CD8-positive, alpha-beta memory T cell (primary cell): Measurements from ENCODE around the gene PRDM16. TPM values are rescaled to one million over a fixed set of nuclear protein-coding genes. Genes with fewer than 3 reads are reported as not detected.

Source experiments
- CTCF ChIA-PET: fragments of 350-600 bp; sonication (Branson Sonifier 250); formaldehyde crosslinking; loops from one replicate; lab custom pipeline; 2021; ENCODE audit warnings: antibody characterized with exemption; lab: Charles Lee
- POLR2A ChIA-PET: fragments of 350-600 bp; sonication (Branson Sonifier 250); formaldehyde crosslinking; loops from one replicate; lab custom pipeline; 2021; ENCODE audit warnings: antibody characterized with exemption; lab: Charles Lee
- DNase-seq, 5 donors: peaks; one replicate each; pipeline versions ENCODE4 v3.0.0 to v3.0.0-alpha.2; 2020 to 2022; ENCODE audit warnings: mixed read lengths in 1 of 5
- H3K27ac ChIP-seq: one replicate; pipeline ENCODE4 v1.7.0; 2013; ENCODE audit warnings: low read depth, mild to moderate bottlenecking, low read length, moderate library complexity
- H3K27me3 ChIP-seq: 2 replicates; pipeline ENCODE4 v1.7.0; 2013; ENCODE audit warnings: low read length, mild to moderate bottlenecking; ENCODE audit not compliant: insufficient read depth, poor library complexity, severe bottlenecking
- H3K36me3 ChIP-seq: 2 replicates; pipeline ENCODE4 v1.7.0; 2013; ENCODE audit warnings: mild to moderate bottlenecking, low read length, moderate library complexity; ENCODE audit not compliant: insufficient read depth
- H3K4me1 ChIP-seq: 2 replicates; pipeline ENCODE4 v1.7.0; 2013; ENCODE audit warnings: mild to moderate bottlenecking, low read length, moderate library complexity; ENCODE audit not compliant: insufficient read depth
- H3K4me3 ChIP-seq: 2 replicates; pipeline ENCODE4 v1.7.0; 2013; ENCODE audit warnings: mild to moderate bottlenecking, low read length
- H3K9me3 ChIP-seq: 2 replicates; pipeline ENCODE4 v1.7.0; 2013; ENCODE audit warnings: mild to moderate bottlenecking, low read length
- H3K27ac Mint-ChIP-seq, 8 donors: one replicate each; pipeline ENCODE4 v1.8.0; 2020 to 2021; ENCODE audit warnings: mixed read lengths in 8 of 8, mild to moderate bottlenecking in 6 of 8, inconsistent platforms in 3 of 8, moderate library complexity in 3 of 8
- H3K27me3 Mint-ChIP-seq, 2 donors: one replicate each; pipeline ENCODE4 v1.8.0; 2020 to 2021; ENCODE audit warnings: mixed read lengths in 2 of 2, mild to moderate bottlenecking in 1 of 2, moderate library complexity in 1 of 2
- H3K36me3 Mint-ChIP-seq, 3 donors: one replicate each; pipeline ENCODE4 v1.8.0; 2020 to 2021; ENCODE audit warnings: mixed read lengths in 3 of 3, inconsistent platforms in 1 of 3, mild to moderate bottlenecking in 1 of 3
- H3K4me1 Mint-ChIP-seq, 3 donors: one replicate each; pipeline ENCODE4 v1.8.0; 2020 to 2021; ENCODE audit warnings: mixed read lengths in 3 of 3, inconsistent platforms in 1 of 3, mild to moderate bottlenecking in 1 of 3
- H3K4me3 Mint-ChIP-seq, 7 donors: one replicate each; pipeline ENCODE4 v1.8.0; 2020 to 2021; ENCODE audit warnings: mixed read lengths in 7 of 7, mild to moderate bottlenecking in 6 of 7, moderate library complexity in 4 of 7, inconsistent platforms in 2 of 7
- H3K9me3 Mint-ChIP-seq, 5 donors: one replicate each; pipeline ENCODE4 v1.8.0; 2020 to 2022; ENCODE audit warnings: mixed read lengths in 5 of 5, mild to moderate bottlenecking in 3 of 5, moderate library complexity in 2 of 5, inconsistent platforms in 1 of 5
- polyA plus RNA-seq: library from polyadenylated mRNA; unstranded; fragments of 300-500 nt; fragmentation: Illumina TruSeq; gene quantifications from one replicate; pipeline ENCODE4 v1.2.3, GENCODE V29; 2021
- total RNA-seq, 2 experiments: library from RNA; stranded (reverse); gene quantifications; one replicate each; pipeline ENCODE4 v1.2.3, GENCODE V29; 2021

PRDM16 gene
- total and polyA plus RNA-seq, 3 experiments from 2014 or later = not detected

- H3K9me3 Mint-ChIP-seq = no peaks in the 10 kb centered on the region
- POLR2A ChIA-PET = no interaction called here
- no peaks in the 10 kb centered on the region for H3K27me3 Mint-ChIP-seq
- Histone ChIP-seq H3K4me1 (no peaks in the 10 kb centered on the region), H3K4me3 (no peak overlapping the region), H3K27me3 (no peaks in the 10 kb centered on the region), H3K36me3 (no peaks in the 10 kb centered on the region), H3K27ac (no peak overlapping the region), H3K9me3 (no peaks in the 10 kb centered on the region)
- H3K36me3 Mint-ChIP-seq = no peaks in the 10 kb centered on the region
- H3K27ac Mint-ChIP-seq = no peak overlapping the region
- no peak overlapping the region for H3K4me3 Mint-ChIP-seq
- no peaks in the 10 kb centered on the region for H3K4me1 Mint-ChIP-seq
- CTCF ChIA-PET = no interaction called here
- no peak for DNase-seq
These were observed 76.7 kb downstream of the PRDM16 start for GRCh38 chr1:3145532-3146325.

- POLR2A ChIA-PET = no interaction called here
- Histone ChIP-seq H3K4me1 (no peaks in the 10 kb centered on the region), H3K36me3 (no peaks in the 10 kb centered on the region), H3K27me3 (no peaks in the 10 kb centered on the region), H3K27ac (no peak overlapping the region), H3K9me3 (no peaks in the 10 kb centered on the region), H3K4me3 (no peak overlapping the region)
- CTCF ChIA-PET = no interaction called here
- no peaks in the 10 kb centered on the region for H3K9me3 Mint-ChIP-seq
- no peaks in the 10 kb centered on the region for H3K4me1 Mint-ChIP-seq
- H3K4me3 Mint-ChIP-seq = no peak overlapping the region
- no peak overlapping the region for H3K27ac Mint-ChIP-seq
- no peaks in the 10 kb centered on the region for H3K36me3 Mint-ChIP-seq
- H3K27me3 Mint-ChIP-seq = no peaks in the 10 kb centered on the region
- no peak for DNase-seq
These were observed 77.5 kb downstream of the PRDM16 start for GRCh38 chr1:3146458-3146857.

DNA sequence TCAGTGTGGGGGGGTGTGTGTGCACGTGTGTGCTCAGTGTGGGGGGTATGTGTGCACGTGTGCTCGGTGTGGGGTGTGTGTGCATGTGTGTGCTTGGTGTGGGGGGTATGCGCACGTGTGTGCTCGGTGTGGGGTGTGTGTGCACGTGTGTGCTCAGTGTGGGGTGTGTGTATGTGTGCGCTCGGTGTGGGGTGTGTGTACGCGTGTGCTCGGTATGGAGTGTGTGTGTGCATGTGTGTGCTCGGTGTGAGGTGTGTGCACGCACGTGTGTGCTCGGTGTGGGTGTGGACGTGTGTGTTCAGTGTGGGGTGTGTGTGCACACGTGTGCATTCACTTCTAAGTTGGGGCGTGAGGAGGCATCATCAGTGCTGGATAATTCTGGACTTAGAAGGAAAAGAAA is 77.9 kb downstream of the PRDM16 start:
- Mint-ChIP-seq H3K9me3 (no peaks in the 10 kb centered on the region), H3K4me1 (no peaks in the 10 kb centered on the region), H3K27ac (no peak overlapping the region), H3K36me3 (no peaks in the 10 kb centered on the region), H3K4me3 (no peak overlapping the region), H3K27me3 (no peaks in the 10 kb centered on the region)
- Histone ChIP-seq H3K9me3 (no peaks in the 10 kb centered on the region), H3K4me1 (no peaks in the 10 kb centered on the region), H3K27me3 (no peaks in the 10 kb centered on the region), H3K36me3 (no peaks in the 10 kb centered on the region), H3K4me3 (no peak overlapping the region), H3K27ac (no peak overlapping the region)
- CTCF ChIA-PET = no interaction called here
- POLR2A ChIA-PET = no interaction called here
- DNase-seq = no peak

GRCh38 chr1:3148171-3148570 is 79.2 kb downstream of the PRDM16 start:
- DNase-seq = no peak
- no peaks in the 10 kb centered on the region for H3K27me3 Mint-ChIP-seq

GRCh38 chr1:3149277-3149676 is 80.3 kb downstream of the PRDM16 start:
- no peaks in the 10 kb centered on the region for H3K27me3 ChIP-seq

More at GRCh38 chr1:3148171-3148570, 79.2 kb downstream of the PRDM16 start:
- no peaks in the 10 kb centered on the region for H3K4me1 Mint-ChIP-seq
- no peak overlapping the region for H3K4me3 ChIP-seq
- H3K4me3 Mint-ChIP-seq = no peak overlapping the region
- H3K27ac Mint-ChIP-seq = no peak overlapping the region
- H3K9me3 ChIP-seq = no peaks in the 10 kb centered on the region
- POLR2A ChIA-PET = no interaction called here
- H3K27ac ChIP-seq = no peak overlapping the region
- no peaks in the 10 kb centered on the region for H3K9me3 Mint-ChIP-seq
- H3K36me3 ChIP-seq = no peaks in the 10 kb centered on the region
- no peaks in the 10 kb centered on the region for H3K27me3 ChIP-seq
- H3K4me1 ChIP-seq = no peaks in the 10 kb centered on the region
- no peaks in the 10 kb centered on the region for H3K36me3 Mint-ChIP-seq
- CTCF ChIA-PET = no interaction called here

DNA sequence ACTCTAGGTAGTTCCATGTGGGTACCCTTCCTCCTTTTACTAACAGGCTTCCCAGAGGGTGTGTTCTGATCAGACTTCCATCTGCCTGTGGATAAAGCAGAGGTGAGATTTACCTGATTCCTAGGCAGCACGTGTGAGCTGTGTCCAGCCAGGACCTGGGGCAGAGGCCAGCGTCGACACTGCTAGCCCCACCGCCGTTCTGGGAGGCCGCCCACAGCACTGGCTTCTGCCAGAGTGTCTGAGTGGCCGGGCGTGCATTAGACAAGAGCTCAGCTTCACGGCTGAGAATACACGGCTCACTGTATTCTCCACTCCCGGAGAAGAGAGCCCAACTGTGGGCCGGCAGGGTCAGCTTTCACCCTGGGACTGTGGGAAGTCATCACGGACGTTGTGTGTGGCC is 82.5 kb downstream of the PRDM16 start:
- ChIA-PET CTCF (no interaction called here), POLR2A (no interaction called here)
- H3K4me1 Mint-ChIP-seq = no peaks in the 10 kb centered on the region
- H3K27me3 Mint-ChIP-seq = peaks cover 7 to 9% of the 10 kb centered on the region in 2 donors
- no peak overlapping the region for H3K4me3 ChIP-seq
- no peaks in the 10 kb centered on the region for H3K4me1 ChIP-seq
- H3K9me3 Mint-ChIP-seq = no peaks in the 10 kb centered on the region
- no peaks in the 10 kb centered on the region for H3K36me3 Mint-ChIP-seq
- H3K4me3 Mint-ChIP-seq = no peak overlapping the region
- H3K27ac ChIP-seq = no peak overlapping the region
- H3K27ac Mint-ChIP-seq = no peak overlapping the region
- no peaks in the 10 kb centered on the region for H3K9me3 ChIP-seq
- H3K27me3 ChIP-seq = peaks cover 7% of the 10 kb centered on the region
- no peak for DNase-seq
- no peaks in the 10 kb centered on the region for H3K36me3 ChIP-seq

More at GRCh38 chr1:3149277-3149676, 80.3 kb downstream of the PRDM16 start:
- no peak for DNase-seq
- CTCF ChIA-PET = no interaction called here
- no peak overlapping the region for H3K4me3 ChIP-seq
- Mint-ChIP-seq H3K27me3 (no peaks in the 10 kb centered on the region), H3K27ac (no peak overlapping the region), H3K36me3 (no peaks in the 10 kb centered on the region), H3K9me3 (no peaks in the 10 kb centered on the region), H3K4me1 (no peaks in the 10 kb centered on the region), H3K4me3 (no peak overlapping the region)
- no peak overlapping the region for H3K27ac ChIP-seq
- no peaks in the 10 kb centered on the region for H3K4me1 ChIP-seq
- POLR2A ChIA-PET = no interaction called here
- H3K9me3 ChIP-seq = no peaks in the 10 kb centered on the region
- H3K36me3 ChIP-seq = no peaks in the 10 kb centered on the region

DNA sequence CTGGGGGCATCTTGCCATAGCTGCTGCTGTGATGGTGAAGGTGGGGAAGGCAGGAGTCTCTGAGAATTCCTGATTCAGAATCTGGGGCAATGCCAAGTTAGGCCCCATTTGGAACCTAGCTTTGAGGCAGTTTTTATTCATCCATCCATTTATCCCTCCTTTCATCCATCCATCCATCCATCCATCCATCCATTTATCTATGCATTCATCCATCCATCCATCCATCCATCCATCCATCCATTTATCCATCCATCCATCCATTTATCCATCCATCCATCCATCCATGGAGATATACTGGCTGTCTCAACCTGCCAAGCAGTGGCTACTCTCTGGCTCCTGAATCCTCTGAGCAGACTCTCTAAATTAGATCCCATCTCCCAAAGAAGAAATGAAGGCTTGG is 83.1 kb downstream of the PRDM16 start:
- H3K27ac ChIP-seq = no peak overlapping the region
- H3K36me3 Mint-ChIP-seq = no peaks in the 10 kb centered on the region
- H3K27me3 ChIP-seq = peaks cover 10% of the 10 kb centered on the region
- H3K9me3 Mint-ChIP-seq = no peaks in the 10 kb centered on the region
- no peak overlapping the region for H3K4me3 Mint-ChIP-seq
- POLR2A ChIA-PET = no interaction called here
- DNase-seq = no peak
- H3K27ac Mint-ChIP-seq = no peak overlapping the region
- H3K36me3 ChIP-seq = no peaks in the 10 kb centered on the region
- H3K4me1 Mint-ChIP-seq = no peaks in the 10 kb centered on the region
- H3K4me1 ChIP-seq = no peaks in the 10 kb centered on the region
- H3K9me3 ChIP-seq = no peaks in the 10 kb centered on the region
- H3K27me3 Mint-ChIP-seq = peaks cover 9 to 12% of the 10 kb centered on the region in 2 donors
- CTCF ChIA-PET = no interaction called here
- H3K4me3 ChIP-seq = no peak overlapping the region

- H3K4me3 ChIP-seq = no peak overlapping the region
- H3K4me3 Mint-ChIP-seq = no peak overlapping the region
- no peak overlapping the region for H3K27ac Mint-ChIP-seq
These were observed 84.2 kb downstream of the PRDM16 start for GRCh38 chr1:3153197-3153596.

More at GRCh38 chr1:3153197-3153596, 84.2 kb downstream of the PRDM16 start:
- Histone ChIP-seq H3K27me3 (peaks cover 10% of the 10 kb centered on the region), H3K4me1 (no peaks in the 10 kb centered on the region), H3K9me3 (no peaks in the 10 kb centered on the region), H3K27ac (no peak overlapping the region), H3K36me3 (no peaks in the 10 kb centered on the region)
- no peaks in the 10 kb centered on the region for H3K4me1 Mint-ChIP-seq
- no peak for DNase-seq
- H3K36me3 Mint-ChIP-seq = no peaks in the 10 kb centered on the region
- peaks cover 12 to 16% of the 10 kb centered on the region in 2 donors for H3K27me3 Mint-ChIP-seq
- H3K9me3 Mint-ChIP-seq = no peaks in the 10 kb centered on the region
- ChIA-PET POLR2A (no interaction called here), CTCF (no interaction called here)
